HEK293 (cell line): ENCODE results near the gene IFNL2.

Experiments used
- CTCF ChIP-seq: fragments of 450-650 bp; formaldehyde crosslinking; IDR thresholded peaks from 2 replicates; pipeline ENCODE4 v1.5.1; 2016; ENCODE audit warnings: missing biosample characterization, missing genetic modification characterization
- KLF16 ChIP-seq: fragments of 450-650 bp; formaldehyde crosslinking; IDR thresholded peaks from 2 replicates; pipeline ENCODE4 v1.5.1; 2017; ENCODE audit warnings: missing biosample characterization, missing genetic modification characterization
- PBX3 ChIP-seq: sonication (generic); formaldehyde crosslinking; IDR thresholded peaks from 2 replicates; pipeline ENCODE4 v1.8.1; 2022; ENCODE audit warnings: mild to moderate bottlenecking, moderate library complexity, missing genetic modification reagents
- REST ChIP-seq: fragments of 450-650 bp; formaldehyde crosslinking; IDR thresholded peaks from 2 replicates; pipeline ENCODE4 v1.5.1; 2016; ENCODE audit warnings: missing biosample characterization, missing genetic modification characterization
- ZNF155 ChIP-seq: fragments of 450-650 bp; formaldehyde crosslinking; IDR thresholded peaks from 2 replicates; pipeline ENCODE4 v1.5.1; 2016; ENCODE audit warnings: missing biosample characterization, missing genetic modification characterization
- ZSCAN30 ChIP-seq: fragments of 450-650 bp; IDR thresholded peaks from 2 replicates; pipeline ENCODE4 v1.5.1; 2018; ENCODE audit warnings: missing biosample characterization, mild to moderate bottlenecking, missing genetic modification characterization, moderate library complexity

- TF ChIP-seq KLF16 (tag by site-specific recombination) (no peak), CTCF (tag by site-specific recombination) (no peak), PBX3 (CRISPR knock-in tag) (no peak), ZSCAN30 (tag by site-specific recombination) (no peak), ZNF155 (tag by site-specific recombination) (no peak), REST (tag by site-specific recombination) (no peak)
Measured at GRCh38 chr19:39315933-39316332, 47.7 kb downstream of the IFNL2 start.
